Left ventricle myocardium inferior (tissue), 1 donor: ENCODE measurements around the gene ATPAF2. TPM values are rescaled to one million over a fixed set of nuclear protein-coding genes. Genes with fewer than 3 reads are reported as not detected.

ENCODE experiments used
- DNase-seq: peaks from one replicate; pipeline ENCODE4 v3.0.0-alpha.2; 2020
- H3K27ac ChIP-seq: fragments of 200-600 bp; replicated peaks from 2 replicates; pipeline ENCODE4 v1.8.0; 2021
- H3K27me3 ChIP-seq: fragments of 200-600 bp; 2 replicates; pipeline ENCODE4 v1.8.0; 2021; ENCODE audit warnings: low read depth
- H3K36me3 ChIP-seq: fragments of 200-600 bp; 2 replicates; pipeline ENCODE4 v1.8.0; 2021
- H3K4me1 ChIP-seq: fragments of 200-600 bp; 2 replicates; pipeline ENCODE4 v1.8.0; 2021
- H3K4me3 ChIP-seq: fragments of 200-600 bp; 2 replicates; pipeline ENCODE4 v1.8.0; 2021; ENCODE audit warnings: mild to moderate bottlenecking, moderate library complexity
- H3K9me3 ChIP-seq: fragments of 200-600 bp; replicated peaks from 2 replicates; pipeline ENCODE4 v1.8.0; 2021
- CTCF ChIP-seq: fragments of 200-600 bp; IDR thresholded peaks from 2 replicates; pipeline ENCODE4 v1.8.0; 2021; ENCODE audit warnings: antibody characterized with exemption, mild to moderate bottlenecking, borderline replicate concordance
- intact Hi-C: fragments of 100-400 bp; cut with micrococcal nuclease; formaldehyde crosslinking; loops from one replicate; pipeline ENCODE4 v1.11.0; 2022
- total RNA-seq: library from RNA; stranded (reverse); fragmentation: NEBNext Ultra II Directional; extraction: Animal tissue kit (Norgen Biotek cat#: 25700); gene quantifications from one replicate; pipeline ENCODE4 v1.2.1, GENCODE V29; 2021
- donor health status: DM: no; HTN: yes; CAD: no; lungs with severe emphysema.

The ATPAF2 gene
- total RNA-seq, 1 donor from 2014 or later = 37.5 TPM

- DNase-seq = peak; percentile 56
- Histone ChIP-seq H3K4me3 (no peak overlapping the region), H3K27me3 (no peaks in the 10 kb centered on the region), H3K9me3 (no peaks in the 10 kb centered on the region), H3K4me1 (peaks cover 53% of the 10 kb centered on the region), H3K36me3 (peaks cover 7% of the 10 kb centered on the region), H3K27ac (peak overlapping the region; percentile 90)
- intact Hi-C loops = loop anchor here (10.0 kb wide), 1 partner anchor 351 kb away; no protein-coding TSS in a partner anchor
- no peak for TF ChIP-seq CTCF
Measured at GRCh38 chr17:18025945-18026776, 12.8 kb downstream of the ATPAF2 start.

- intact Hi-C loops = loop anchor here (10.0 kb wide), 1 partner anchor 351 kb away; no protein-coding TSS in a partner anchor
Measured at GRCh38 chr17:18025241-18025944, 13.6 kb downstream of the ATPAF2 start.

GRCh38 chr17:18021372-18021771, 17.6 kb downstream of the ATPAF2 start:
- Histone ChIP-seq H3K36me3 (peaks cover 12% of the 10 kb centered on the region), H3K27me3 (no peaks in the 10 kb centered on the region), H3K27ac (no peak overlapping the region), H3K4me1 (peaks cover 64% of the 10 kb centered on the region), H3K4me3 (no peak overlapping the region), H3K9me3 (no peaks in the 10 kb centered on the region)
- intact Hi-C loops = loop anchor here (10.0 kb wide), 1 partner anchor 347 kb away; no protein-coding TSS in a partner anchor
- no peak for TF ChIP-seq CTCF
- no peak for DNase-seq

More at GRCh38 chr17:18025241-18025944, 13.6 kb downstream of the ATPAF2 start:
- no peak for TF ChIP-seq CTCF
- peaks cover 12% of the 10 kb centered on the region for H3K36me3 ChIP-seq
- H3K27ac ChIP-seq = no peak overlapping the region
- H3K9me3 ChIP-seq = no peaks in the 10 kb centered on the region
- H3K4me1 ChIP-seq = peaks cover 61% of the 10 kb centered on the region
- DNase-seq = no peak
- H3K4me3 ChIP-seq = no peak overlapping the region
- no peaks in the 10 kb centered on the region for H3K27me3 ChIP-seq

GRCh38 chr17:18020971-18021370, 18.0 kb downstream of the ATPAF2 start:
- Histone ChIP-seq H3K4me3 (no peak overlapping the region), H3K36me3 (peaks cover 12% of the 10 kb centered on the region), H3K27ac (no peak overlapping the region), H3K27me3 (no peaks in the 10 kb centered on the region), H3K4me1 (peaks cover 60% of the 10 kb centered on the region), H3K9me3 (no peaks in the 10 kb centered on the region)
- intact Hi-C loops = loop anchor here (10.0 kb wide), 1 partner anchor 346 kb away; no protein-coding TSS in a partner anchor
- no peak for TF ChIP-seq CTCF
- no peak for DNase-seq

- intact Hi-C loops = loop anchor here (10.0 kb wide), 1 partner anchor 345 kb away; no protein-coding TSS in a partner anchor
- Histone ChIP-seq H3K4me3 (no peak overlapping the region), H3K36me3 (peaks cover 24% of the 10 kb centered on the region), H3K27ac (peak overlapping the region; percentile 25), H3K9me3 (no peaks in the 10 kb centered on the region), H3K4me1 (peaks cover 50% of the 10 kb centered on the region), H3K27me3 (no peaks in the 10 kb centered on the region)
- DNase-seq = no peak
- no peak for TF ChIP-seq CTCF
Measured at GRCh38 chr17:18019838-18020154, 19.2 kb downstream of the ATPAF2 start.
